ENCODE measurements around the gene CCDC17. TPM values are rescaled to one million over a fixed set of nuclear protein-coding genes. Genes with fewer than 3 reads are reported as not detected.

Gene CCDC17
- total and polyA plus RNA-seq, 2 of the 8 experiments (the other 6 are each of a cell fraction or from before 2014, with no cell fraction given), result 0.95 to 2.0 TPM

DNA sequence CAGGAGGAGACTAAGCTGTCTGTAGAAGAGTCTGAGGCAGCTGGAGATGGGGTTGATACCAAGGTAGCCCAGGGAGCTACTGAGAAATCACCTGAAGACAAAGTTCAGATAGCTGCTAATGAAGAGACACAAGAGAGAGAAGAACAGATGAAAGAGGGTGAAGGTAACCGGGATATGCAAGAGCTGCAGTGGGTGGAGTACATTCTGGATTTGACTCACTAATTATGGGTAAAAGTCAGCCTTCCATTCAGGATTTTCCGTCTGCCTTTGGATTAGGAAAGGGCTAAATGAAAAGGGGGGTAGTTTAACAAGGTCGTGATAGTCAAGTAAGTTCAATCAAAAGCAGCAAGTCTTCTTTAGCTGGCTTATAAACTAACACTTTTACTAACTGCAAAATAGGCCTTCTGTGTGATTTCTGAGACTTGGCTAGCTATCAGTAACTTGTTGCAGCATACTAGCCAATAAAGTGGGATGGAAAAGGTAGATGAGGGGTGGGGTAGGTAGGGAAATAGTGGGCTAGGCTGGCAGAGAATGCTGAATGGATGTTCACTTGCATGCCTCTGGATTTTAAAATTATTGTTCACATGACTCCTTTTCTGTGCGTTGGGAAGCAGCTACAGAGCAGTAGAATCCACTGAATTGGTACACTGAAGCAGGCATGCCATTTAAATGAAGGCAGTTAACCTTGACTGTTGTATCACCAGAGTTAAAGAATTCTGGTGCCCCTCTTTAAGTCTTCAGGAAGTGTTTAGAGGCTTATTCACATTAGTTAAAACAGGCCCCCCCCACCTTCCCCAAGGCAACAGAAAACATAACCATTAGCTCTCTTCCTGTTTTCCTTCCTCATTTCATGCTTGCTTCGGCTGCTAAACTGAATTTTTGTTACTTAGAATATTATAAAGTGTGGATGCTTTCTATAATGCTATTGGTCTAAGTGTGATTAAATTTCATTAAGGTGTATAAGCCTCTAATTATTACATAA is 15.4 kb downstream of the CCDC17 start:
- H3K79me1 ChIP-seq (ENCODE audit: low read depth, low read length), result no peaks in the 10 kb centered on the region
- H3K4me2 ChIP-seq (ENCODE audit: insufficient read depth in 1 of 2, low read depth in 2 of 2, low read length in 2 of 2), result no peak overlapping the region
- H3K4me1 ChIP-seq (replicated peaks in 1 of 4; ENCODE audit: control insufficient read depth in 3 of 4, insufficient read depth in 4 of 4, low read length in 3 of 4), result no peaks in the 10 kb centered on the region
- no peak overlapping the region for H2AFZ ChIP-seq (ENCODE audit: low read length)
- H2BK15ac ChIP-seq (ENCODE audit: low read length), result no peak overlapping the region
- H2BK120ac ChIP-seq (replicated peaks; ENCODE audit: low read depth, low read length), result no peak overlapping the region
- H2BK12ac ChIP-seq (ENCODE audit: low read depth, low read length), result no peak overlapping the region
- no peak overlapping the region for H3K23ac ChIP-seq (ENCODE audit: insufficient read length)
- no peak overlapping the region for H3K14ac ChIP-seq (ENCODE audit: insufficient read length)
- H3K4ac ChIP-seq (replicated peaks; ENCODE audit: insufficient read length, low read depth, low read length), result no peak overlapping the region
- H3K27ac ChIP-seq (ENCODE audit: low read depth, low read length), result no peak overlapping the region
- no peaks in the 10 kb centered on the region for H3K27me3 ChIP-seq (replicated peaks in 1 of 4; ENCODE audit: control insufficient read depth in 3 of 4, extremely low read depth in 1 of 4, insufficient read depth in 3 of 4, low read length in 3 of 4)
- no peaks in the 10 kb centered on the region for H3K9me3 ChIP-seq (ENCODE audit: insufficient read depth in 2 of 2, low read depth in 1 of 2, low read length in 1 of 2)
- H4K20me1 ChIP-seq (replicated peaks in 1 of 2; ENCODE audit: control insufficient read depth in 1 of 2, insufficient read depth in 2 of 2, low read length in 2 of 2), result peaks cover 13 to 18% of the 10 kb centered on the region in 2 experiments
- H4K91ac ChIP-seq (replicated peaks; ENCODE audit: insufficient read length, low read length), result no peak overlapping the region
- no peak overlapping the region for H2BK5ac ChIP-seq (ENCODE audit: low read depth, low read length)
- H3K23me2 ChIP-seq (ENCODE audit: low read depth, low read length), result no peaks in the 10 kb centered on the region
- no peak overlapping the region for H3K18ac ChIP-seq (ENCODE audit: extremely low read depth, low read length)
- ChIA-PET CTCF (ENCODE audit: partially characterized antibody) (interaction anchor here (1.3 kb wide), 1 partner anchor 39 kb away, joined by 3 read pairs; no protein-coding TSS in a partner anchor), POLR2A (ENCODE audit: partially characterized antibody) (interaction anchor here (1.0 to 5.8 kb wide), 7 partner anchors 9 to 87 kb away, joined by 3 to 42 read pairs (median 7); partner anchors contain the start of genes CCDC17 and PRDX1)
- DNase-seq (ENCODE audit: low read depth in 1 of 2, low spot score in 2 of 2) (no peak), FAIRE-seq (no peak)
- 94% methylated on average over 5 of the region's 5 CpGs; no CpG with 5 or more reads in 1 of the 2 experiments for WGBS, 2 experiments (ENCODE audit: extremely low coverage in 1 of 2, insufficient coverage in 1 of 2, insufficient read length in 1 of 2, insufficient replicate concordance in 2 of 2, low coverage in 1 of 2, low lambda C conversion rate in 2 of 2, missing lambda C conversion rate in 1 of 2)
- no peak overlapping the region for H3K9ac ChIP-seq (replicated peaks in 1 of 4; ENCODE audit: extremely low read depth in 1 of 4, low read depth in 3 of 4, low read length in 3 of 4)
- no peak overlapping the region for H2AK5ac ChIP-seq (ENCODE audit: low read depth, low read length)
- no peak overlapping the region for H4K5ac ChIP-seq (ENCODE audit: insufficient read length, low read depth, low read length)
- no peak overlapping the region for H4K8ac ChIP-seq (ENCODE audit: extremely low read depth, insufficient read depth, low read length)
- H3K4me3 ChIP-seq (ENCODE audit: extremely low read depth in 1 of 4, insufficient read depth in 2 of 4, low read depth in 3 of 4, low read length in 4 of 4), result no peak overlapping the region
- no peak overlapping the region for H2BK20ac ChIP-seq (ENCODE audit: low read length)
- no peak overlapping the region for H3K56ac ChIP-seq (replicated peaks; ENCODE audit: insufficient read length, low read depth, low read length)
- no peak for TF ChIP-seq YY1 (IDR thresholded peaks at IDR 0.05; ENCODE audit: low read depth, low read length)
- no peak for TF ChIP-seq SP1 (IDR thresholded peaks at IDR 0.05; ENCODE audit: low read depth, low read length)
- no peak for TF ChIP-seq NRF1 (IDR thresholded peaks at IDR 0.05; ENCODE audit: low read depth, low read length)
- TF ChIP-seq POLR2A (IDR thresholded peaks at IDR 0.05; ENCODE audit: control extremely low read depth in 1 of 2, low read depth in 2 of 2, low read length in 2 of 2), result no peak; a peak in 1 of 3 replicates
- no peak for TF ChIP-seq SP2 (IDR thresholded peaks at IDR 0.05; ENCODE audit: low read length)
- TF ChIP-seq POLR2AphosphoS5 (IDR thresholded peaks at IDR 0.05; ENCODE audit: low read depth, low read length), result peak; percentile 59; the same call in 1 of the 2 replicates
- TF ChIP-seq RNF2 (IDR thresholded peaks at IDR 0.05; ENCODE audit: borderline replicate concordance, low read depth, low read length, missing control alignments, poor library complexity, severe bottlenecking), result no peak
- H3K79me2 ChIP-seq (ENCODE audit: control insufficient read depth in 1 of 2, insufficient read depth in 2 of 2, low read length in 2 of 2), result peaks cover 0 to 79% of the 10 kb centered on the region in 2 experiments; a peak in 3 of 4 replicates
- peaks cover 23 to 88% (median 71%) of the 10 kb centered on the region in 4 experiments for H3K36me3 ChIP-seq (ENCODE audit: control insufficient read depth in 2 of 4, insufficient read depth in 4 of 4, low read length in 3 of 4)
